IPS-18a (cell line): ENCODE data around the gene CXCL1.

Source experiments
- H3K27ac ChIP-seq: one replicate; pipeline ENCODE4 v1.5.1; 2013; ENCODE audit warnings: low read length
- H3K27me3 ChIP-seq: one replicate; pipeline ENCODE4 v1.6.1; 2013; ENCODE audit warnings: mild to moderate bottlenecking, low read length; ENCODE audit not compliant: control insufficient read depth, insufficient read depth
- H3K36me3 ChIP-seq: one replicate; pipeline ENCODE4 v1.6.1; 2013; ENCODE audit warnings: low read depth, low read length; ENCODE audit not compliant: control insufficient read depth
- H3K4me1 ChIP-seq: one replicate; pipeline ENCODE4 v1.6.1; 2013; ENCODE audit warnings: low read depth, low read length; ENCODE audit not compliant: control insufficient read depth
- H3K4me3 ChIP-seq: one replicate; pipeline ENCODE4 v1.5.1; 2013; ENCODE audit warnings: low read length
- H3K9ac ChIP-seq: one replicate; pipeline ENCODE4 v1.6.1; 2013; ENCODE audit warnings: mild to moderate bottlenecking, low read length, moderate library complexity
- H3K9me3 ChIP-seq: one replicate; pipeline ENCODE4 v1.6.1; 2013; ENCODE audit warnings: low read depth, low read length; ENCODE audit not compliant: control insufficient read depth

The CXCL1 gene

DNA sequence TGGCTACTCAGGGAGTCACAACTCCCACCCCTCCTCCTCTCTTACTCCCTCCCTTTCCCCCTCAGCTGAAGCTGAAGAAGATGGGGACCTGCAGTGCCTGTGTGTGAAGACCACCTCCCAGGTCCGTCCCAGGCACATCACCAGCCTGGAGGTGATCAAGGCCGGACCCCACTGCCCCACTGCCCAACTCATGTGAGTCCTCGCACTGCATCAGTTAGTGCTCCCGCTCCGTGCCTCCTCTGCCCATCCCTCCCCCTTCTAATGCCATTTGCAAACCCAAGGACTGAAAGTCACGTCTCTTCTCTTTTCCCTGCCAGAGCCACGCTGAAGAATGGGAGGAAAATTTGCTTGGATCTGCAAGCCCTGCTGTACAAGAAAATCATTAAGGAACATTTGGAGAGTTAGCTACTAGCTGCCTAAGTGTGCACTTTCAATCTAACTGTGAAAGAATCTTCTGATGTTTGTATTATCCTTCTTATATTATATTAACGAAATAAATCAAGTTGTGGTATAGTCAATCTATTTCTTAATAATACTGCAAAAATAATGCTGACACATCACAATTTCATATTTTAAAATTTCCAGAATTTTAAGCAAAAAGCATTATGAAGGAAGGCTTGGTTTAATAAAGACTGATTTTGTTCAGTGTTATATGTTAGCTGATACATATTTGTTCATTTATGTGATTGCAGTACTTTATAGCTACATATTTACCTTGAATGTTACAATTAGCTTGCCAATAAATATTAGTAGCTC, 15.3 kb upstream of the CXCL1 start:
- no peaks in the 10 kb centered on the region for H3K36me3 ChIP-seq
- H3K4me1 ChIP-seq, result no peaks in the 10 kb centered on the region
- H3K4me3 ChIP-seq, result no peak overlapping the region
- no peak overlapping the region for H3K9ac ChIP-seq
- H3K9me3 ChIP-seq, result no peaks in the 10 kb centered on the region
- H3K27me3 ChIP-seq, result no peaks in the 10 kb centered on the region
- no peak overlapping the region for H3K27ac ChIP-seq

DNA sequence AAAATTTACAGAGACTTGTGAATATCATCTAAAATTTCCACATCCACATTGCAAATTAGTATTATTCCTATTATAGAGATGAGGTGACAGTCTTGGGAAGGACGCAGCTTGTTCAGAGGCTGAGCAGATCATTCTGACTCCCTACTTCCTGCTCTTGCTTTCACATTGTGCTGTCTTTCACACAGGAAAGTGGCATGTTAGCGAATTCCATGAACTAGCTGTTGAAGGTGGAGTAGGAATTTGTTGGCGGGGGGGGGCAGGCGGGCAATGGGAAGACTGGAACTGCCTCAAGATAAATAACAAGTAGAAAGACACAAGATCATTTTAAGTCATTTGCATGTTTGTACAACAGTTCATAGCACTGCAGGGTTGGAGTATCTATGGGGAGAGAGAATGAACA, 13.8 kb upstream of the CXCL1 start:
- Histone ChIP-seq H3K4me1 (no peaks in the 10 kb centered on the region), H3K4me3 (no peak overlapping the region)

DNA sequence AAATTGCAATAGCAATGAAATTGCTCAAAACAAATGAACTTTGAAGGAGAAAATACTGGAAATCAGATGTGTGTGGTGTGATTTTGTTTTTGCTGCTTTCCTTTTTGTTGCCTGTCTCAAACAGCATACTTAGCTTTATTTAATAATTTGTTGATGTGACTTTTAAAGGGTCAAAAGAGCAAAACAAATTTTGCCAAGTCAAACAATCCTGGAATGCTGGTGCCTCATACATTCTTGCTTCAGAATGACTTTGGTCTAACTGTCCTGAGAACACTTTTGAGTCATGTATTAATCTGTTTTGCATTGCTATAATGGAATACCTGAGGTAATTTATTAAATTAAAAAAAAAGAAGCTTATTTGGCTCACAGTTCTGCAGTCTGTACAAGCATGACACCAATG, 12.7 kb upstream of the CXCL1 start:
- H3K27ac ChIP-seq, result no peak overlapping the region
- no peaks in the 10 kb centered on the region for H3K4me1 ChIP-seq
- H3K9me3 ChIP-seq, result no peaks in the 10 kb centered on the region
- H3K27me3 ChIP-seq, result no peaks in the 10 kb centered on the region
- no peaks in the 10 kb centered on the region for H3K36me3 ChIP-seq
- H3K4me3 ChIP-seq, result no peak overlapping the region
- no peak overlapping the region for H3K9ac ChIP-seq

More for the DNA sequence above, 13.8 kb upstream of the CXCL1 start:
- Histone ChIP-seq H3K27me3 (no peaks in the 10 kb centered on the region), H3K36me3 (no peaks in the 10 kb centered on the region), H3K9me3 (no peaks in the 10 kb centered on the region), H3K9ac (no peak overlapping the region), H3K27ac (no peak overlapping the region)

DNA sequence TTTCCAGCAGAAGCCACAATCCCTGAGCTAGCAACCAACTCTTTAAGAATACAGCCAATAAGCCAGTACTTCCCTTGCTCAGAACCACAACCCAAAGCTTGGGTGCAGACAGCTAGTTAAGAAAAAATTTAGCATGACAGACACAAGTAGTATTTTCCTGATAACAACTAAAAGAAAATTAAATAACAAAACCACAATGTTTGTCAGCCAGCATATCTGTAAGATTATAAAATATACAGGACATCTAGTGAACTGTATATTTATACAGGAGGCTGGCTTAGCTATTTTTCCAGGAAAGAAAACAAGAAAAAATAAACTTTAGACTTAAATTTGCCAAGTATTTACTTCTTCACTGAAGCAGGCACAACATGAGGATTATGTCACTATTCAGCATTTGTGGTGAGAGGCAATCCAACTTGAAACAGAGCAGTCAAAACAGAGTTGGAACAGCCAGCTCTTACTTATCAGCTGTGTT, 9.5 kb upstream of the CXCL1 start:
- Histone ChIP-seq H3K4me3 (no peak overlapping the region), H3K9me3 (no peaks in the 10 kb centered on the region), H3K27ac (no peak overlapping the region), H3K9ac (no peak overlapping the region), H3K36me3 (no peaks in the 10 kb centered on the region), H3K4me1 (no peaks in the 10 kb centered on the region), H3K27me3 (no peaks in the 10 kb centered on the region)

DNA sequence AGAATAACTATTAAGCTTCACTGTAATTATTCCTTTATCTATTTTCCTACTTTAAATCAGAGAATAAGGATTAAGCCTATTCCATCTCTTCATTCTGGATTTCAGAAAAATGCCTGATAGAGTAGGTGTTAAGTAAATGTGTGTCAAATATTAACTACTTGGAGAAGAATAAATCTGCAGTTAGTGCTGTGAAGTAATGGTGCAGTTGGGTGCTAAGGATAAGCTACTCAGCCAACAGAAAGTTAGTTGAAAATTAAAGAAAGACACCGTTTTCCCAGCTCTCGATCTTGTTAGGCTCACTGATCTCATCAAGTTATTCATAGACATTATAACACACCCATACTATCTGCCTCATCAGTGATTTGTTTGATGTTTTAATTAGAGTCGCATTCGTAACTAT, 9.0 kb upstream of the CXCL1 start:
- Histone ChIP-seq H3K9me3 (no peaks in the 10 kb centered on the region), H3K4me1 (no peaks in the 10 kb centered on the region), H3K9ac (no peak overlapping the region), H3K36me3 (no peaks in the 10 kb centered on the region), H3K4me3 (no peak overlapping the region), H3K27me3 (no peaks in the 10 kb centered on the region), H3K27ac (no peak overlapping the region)

DNA sequence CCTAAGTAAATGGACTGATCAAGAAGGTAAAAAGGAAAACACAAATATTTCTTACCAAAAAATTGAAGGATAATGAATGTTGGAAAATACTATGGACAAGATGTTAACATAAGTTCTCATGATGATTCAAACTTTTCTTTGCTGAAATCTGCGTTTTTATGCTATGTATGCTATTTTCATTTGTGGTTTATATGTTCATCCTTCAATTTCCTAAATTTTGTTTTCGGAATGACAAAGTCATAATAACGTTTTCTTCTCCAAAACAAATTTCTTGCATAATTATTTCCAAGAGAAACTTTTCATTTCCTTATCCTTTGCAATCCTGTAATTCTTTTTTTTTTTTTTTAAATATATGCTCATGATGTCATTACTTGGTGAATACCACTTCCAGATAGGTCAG, 8.3 kb upstream of the CXCL1 start:
- H3K9ac ChIP-seq, result no peak overlapping the region
- no peaks in the 10 kb centered on the region for H3K4me1 ChIP-seq
- H3K27ac ChIP-seq, result no peak overlapping the region
- no peaks in the 10 kb centered on the region for H3K27me3 ChIP-seq
- no peaks in the 10 kb centered on the region for H3K9me3 ChIP-seq
- H3K36me3 ChIP-seq, result no peaks in the 10 kb centered on the region
- no peak overlapping the region for H3K4me3 ChIP-seq

DNA sequence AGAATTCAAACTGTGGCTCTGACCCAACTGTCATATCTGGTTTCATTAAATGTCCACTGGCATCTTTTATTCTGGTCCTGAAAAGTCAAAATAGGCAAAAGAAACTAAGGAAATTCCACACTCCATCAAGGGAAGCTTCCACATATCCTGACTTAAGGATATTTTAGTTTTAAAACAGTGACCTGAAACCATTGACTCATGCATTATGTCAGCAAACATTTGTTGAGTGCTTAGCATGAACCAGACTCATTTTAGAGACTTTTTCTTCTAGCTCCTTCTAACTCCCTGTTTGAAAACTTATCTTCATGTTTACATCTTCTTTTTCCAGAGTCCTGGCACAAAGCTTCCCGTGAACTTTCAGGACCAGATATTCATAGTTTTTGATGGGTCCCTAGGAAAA, 6.9 kb upstream of the CXCL1 start:
- Histone ChIP-seq H3K27me3 (no peaks in the 10 kb centered on the region), H3K9me3 (no peaks in the 10 kb centered on the region), H3K9ac (no peak overlapping the region), H3K36me3 (no peaks in the 10 kb centered on the region), H3K4me3 (no peak overlapping the region), H3K4me1 (no peaks in the 10 kb centered on the region), H3K27ac (no peak overlapping the region)

DNA sequence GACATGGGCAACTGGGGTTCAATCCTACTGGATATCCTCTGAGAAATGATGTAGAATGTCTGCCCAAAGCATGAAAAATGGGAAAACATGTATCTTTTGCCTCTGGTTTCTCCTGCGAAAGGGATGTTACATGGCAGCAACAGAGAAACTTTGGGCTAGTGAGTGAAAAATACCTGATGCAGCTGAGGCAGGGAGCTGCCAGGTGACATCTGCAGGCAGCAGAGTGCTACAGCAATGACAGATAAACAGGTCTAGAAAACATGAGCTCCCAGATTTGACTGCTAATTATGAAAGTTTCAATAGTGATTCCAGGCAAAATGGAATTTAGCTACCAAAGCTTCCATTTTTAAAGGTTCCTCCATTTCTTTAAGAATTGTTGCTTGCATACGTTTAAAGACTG, 4.8 kb upstream of the CXCL1 start:
- Histone ChIP-seq H3K36me3 (no peaks in the 10 kb centered on the region), H3K4me1 (peaks cover 9% of the 10 kb centered on the region), H3K9ac (no peak overlapping the region), H3K27ac (no peak overlapping the region), H3K9me3 (no peaks in the 10 kb centered on the region), H3K4me3 (no peak overlapping the region), H3K27me3 (peaks cover 15% of the 10 kb centered on the region)

DNA sequence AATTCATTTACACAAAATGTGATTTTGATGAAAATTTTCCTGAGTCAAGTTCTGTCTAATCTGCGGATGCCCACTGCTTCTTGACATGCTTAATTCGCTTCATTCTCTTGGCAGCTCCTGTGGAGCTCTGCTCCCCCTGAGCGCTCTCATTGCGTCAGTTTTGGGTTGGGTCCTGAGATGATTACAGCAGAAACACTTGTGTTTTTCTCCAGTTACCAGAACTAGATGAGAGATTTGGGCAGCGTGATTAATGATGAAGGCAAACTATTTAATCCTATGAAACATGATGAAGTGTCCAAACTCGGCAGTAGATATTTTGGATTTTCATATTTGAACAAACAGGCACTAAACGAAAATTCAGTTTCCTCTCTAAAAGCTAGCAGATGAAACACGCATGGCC, 4.2 kb upstream of the CXCL1 start:
- Histone ChIP-seq H3K9me3 (no peaks in the 10 kb centered on the region), H3K27me3 (peaks cover 21% of the 10 kb centered on the region), H3K27ac (no peak overlapping the region), H3K4me3 (no peak overlapping the region), H3K36me3 (no peaks in the 10 kb centered on the region), H3K4me1 (peaks cover 9% of the 10 kb centered on the region), H3K9ac (no peak overlapping the region)

DNA sequence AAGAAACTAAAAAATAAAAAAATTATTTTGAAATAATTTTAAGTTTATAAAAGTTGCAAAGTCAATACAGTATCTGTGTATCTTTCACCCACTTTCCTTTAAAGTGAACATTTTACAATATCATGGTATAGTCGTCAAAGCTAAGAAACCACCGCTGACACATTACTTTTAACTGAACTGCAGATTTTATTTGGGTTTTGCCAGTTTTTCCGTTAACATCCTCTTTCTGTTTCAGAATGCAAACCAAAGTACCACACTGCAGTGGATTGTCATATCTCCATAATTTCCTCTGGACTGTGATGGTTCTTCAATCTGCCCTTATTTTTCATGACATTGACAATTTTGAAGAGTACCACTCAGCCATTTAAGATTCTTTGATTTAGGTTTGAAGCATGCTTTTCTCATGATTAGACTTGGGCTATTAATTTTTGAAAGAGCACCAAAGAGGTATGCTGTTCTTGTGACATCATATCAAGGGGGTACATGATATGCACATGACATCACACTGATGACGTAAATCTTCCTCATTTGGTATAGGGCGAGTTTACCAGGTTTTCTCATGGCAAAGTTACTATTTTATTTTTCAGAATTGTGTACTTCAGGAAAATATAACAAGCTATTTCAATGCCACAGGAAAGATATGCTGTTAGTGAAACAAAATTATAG, 3.6 kb upstream of the CXCL1 start:
- Histone ChIP-seq H3K4me3 (no peak overlapping the region), H3K9ac (no peak overlapping the region), H3K36me3 (no peaks in the 10 kb centered on the region), H3K27ac (no peak overlapping the region), H3K27me3 (peaks cover 25% of the 10 kb centered on the region), H3K4me1 (peaks cover 9% of the 10 kb centered on the region), H3K9me3 (no peaks in the 10 kb centered on the region)

DNA sequence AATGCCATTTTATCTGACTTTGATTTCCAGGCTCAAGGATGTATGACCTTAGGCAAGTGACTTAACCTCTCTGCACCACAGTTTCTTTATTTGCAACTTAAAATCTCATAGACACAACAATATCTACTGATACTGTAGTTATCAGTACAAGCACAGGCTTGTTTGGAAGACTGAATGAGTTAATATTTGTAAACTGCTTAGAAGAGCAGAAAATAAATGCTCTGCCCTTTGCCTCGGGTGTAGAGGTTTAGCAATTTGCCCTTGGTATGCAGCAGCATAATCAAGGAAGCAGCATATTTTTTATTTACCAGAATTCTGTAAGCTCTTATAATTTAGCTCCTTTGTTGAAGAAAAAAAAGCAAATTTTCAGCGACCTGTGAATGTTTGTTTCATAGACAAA, 2.9 kb upstream of the CXCL1 start:
- H3K27ac ChIP-seq, result no peak overlapping the region
- H3K9ac ChIP-seq, result no peak overlapping the region
- no peaks in the 10 kb centered on the region for H3K36me3 ChIP-seq
- peaks cover 9% of the 10 kb centered on the region for H3K4me1 ChIP-seq
- no peaks in the 10 kb centered on the region for H3K9me3 ChIP-seq
- H3K27me3 ChIP-seq, result peaks cover 25% of the 10 kb centered on the region
- no peak overlapping the region for H3K4me3 ChIP-seq

DNA sequence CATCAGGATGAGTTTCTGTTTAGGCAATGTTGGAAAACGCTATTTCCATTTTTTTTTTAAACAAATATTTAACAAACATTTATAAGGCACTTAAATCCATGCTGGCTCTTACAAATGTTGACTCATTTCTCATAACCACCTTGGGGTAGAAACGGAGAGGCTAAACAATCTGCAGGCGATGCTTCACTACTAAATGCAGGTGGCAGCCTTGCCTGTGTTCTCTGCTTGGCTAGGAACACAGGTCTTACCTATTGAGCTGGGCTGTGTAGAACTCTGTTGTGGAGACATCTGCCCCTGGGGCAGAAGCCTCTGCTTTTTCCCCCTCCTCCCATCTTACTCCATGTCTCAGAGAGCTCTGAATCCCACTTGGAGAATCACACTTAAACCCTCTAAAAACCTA, 1.4 kb upstream of the CXCL1 start:
- no peak overlapping the region for H3K9ac ChIP-seq
- H3K27ac ChIP-seq, result no peak overlapping the region
- H3K4me1 ChIP-seq, result peaks cover 9% of the 10 kb centered on the region
- no peaks in the 10 kb centered on the region for H3K9me3 ChIP-seq
- peaks cover 25% of the 10 kb centered on the region for H3K27me3 ChIP-seq
- H3K36me3 ChIP-seq, result no peaks in the 10 kb centered on the region
- no peak overlapping the region for H3K4me3 ChIP-seq
